ENCODE results near the gene OR52M1.

- TF ChIP-seq CTCF (IDR thresholded peaks at IDR 0.05), result no peak
- TF ChIP-seq EP300 (IDR thresholded peaks at IDR 0.05; ENCODE audit: low read depth), result no peak
- no peak for TF ChIP-seq POLR2AphosphoS5 (IDR thresholded peaks at IDR 0.05)
- TF ChIP-seq POLR2A (IDR thresholded peaks at IDR 0.05), result no peak
Observed at GRCh38 chr11:4559527-4560440, 14.8 kb downstream of the OR52M1 start.

Measured in transverse colon (tissue), 4 donors.